Muscle of arm (tissue), 12 donors: ENCODE measurements around the gene PSMA6. TPM values are rescaled to one million over a fixed set of nuclear protein-coding genes. Genes with fewer than 3 reads are reported as not detected.

Experiments used
- DNase-seq: peaks from one replicate; pipeline ENCODE4 v3.0.0-alpha.2; 2013
- polyA plus RNA-seq, 12 donors: library from polyadenylated mRNA; unstranded; fragments of 120-200 nt; gene quantifications; one replicate each; pipeline ENCODE4 v1.2.1, GENCODE V29; 2013; ENCODE audit not compliant: insufficient read length in 12 of 12

PSMA6 gene
- polyA plus RNA-seq, 12 donors, result 141 to 250 (median 198) TPM; not detected in 1

DNA sequence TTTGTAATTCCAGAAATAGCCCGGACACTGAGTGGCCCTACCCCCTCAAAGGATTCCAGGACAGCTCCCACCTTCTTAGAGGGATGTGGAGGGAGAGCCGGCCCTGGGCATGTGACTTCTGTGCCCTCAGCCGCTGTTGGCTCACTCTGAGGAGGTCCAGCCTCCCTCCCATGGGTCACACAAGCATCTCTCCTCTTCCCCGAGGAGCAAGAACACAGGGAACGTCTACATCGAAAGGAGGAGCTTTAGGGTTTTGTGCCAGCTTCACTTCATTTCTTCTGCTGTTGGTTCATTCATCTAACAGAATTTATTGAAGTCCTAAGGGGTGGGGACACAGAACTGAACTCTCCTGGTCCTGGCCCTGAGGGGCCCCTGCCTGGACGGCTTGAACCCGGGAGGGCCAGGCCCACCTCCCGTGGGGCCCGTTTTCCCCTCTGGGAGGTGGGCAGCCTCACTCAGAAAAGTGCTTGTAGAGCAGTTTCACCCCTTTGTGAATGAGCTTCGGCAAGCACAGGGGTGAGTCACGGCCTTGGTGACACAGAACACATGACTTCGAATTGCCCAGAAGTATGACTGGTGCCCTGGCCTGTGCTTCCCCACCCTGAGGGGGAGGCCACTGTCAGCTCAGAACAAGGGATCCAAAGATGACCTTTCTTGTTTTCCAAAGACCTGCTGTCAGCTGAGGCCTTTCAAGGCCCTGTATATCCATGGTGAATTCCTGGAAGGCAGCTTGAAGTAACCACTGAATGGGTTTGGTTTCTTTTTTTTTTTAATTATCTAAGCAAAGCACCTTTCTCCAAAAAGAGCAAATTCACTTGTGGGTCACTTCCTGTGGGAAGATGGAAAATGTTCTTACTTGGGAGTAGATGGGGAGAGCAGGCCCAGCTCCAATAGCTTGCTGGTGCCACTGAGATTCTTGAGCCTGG is 73.2 kb downstream of the PSMA6 start:
- no peak for DNase-seq

DNA sequence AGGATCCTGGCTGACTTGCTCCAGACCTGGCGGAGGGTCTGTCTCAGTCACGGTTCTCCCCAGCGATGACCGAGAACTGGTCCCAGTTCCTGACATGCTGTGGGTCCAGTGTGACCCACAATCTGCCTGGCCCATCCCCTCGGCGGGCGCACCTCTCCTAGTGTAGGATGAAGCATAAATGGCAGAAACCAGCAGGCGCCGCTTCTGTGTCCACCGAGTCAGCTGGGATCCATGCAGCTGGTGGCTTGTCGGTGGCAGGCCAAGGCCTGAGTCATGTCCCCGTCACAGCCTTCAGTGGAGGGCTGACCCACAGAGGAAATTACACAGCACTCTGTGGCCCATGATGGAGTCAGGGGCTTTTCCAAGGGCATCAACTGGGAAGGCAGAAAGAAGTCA is 73.9 kb downstream of the PSMA6 start:
- DNase-seq, result no peak

DNA sequence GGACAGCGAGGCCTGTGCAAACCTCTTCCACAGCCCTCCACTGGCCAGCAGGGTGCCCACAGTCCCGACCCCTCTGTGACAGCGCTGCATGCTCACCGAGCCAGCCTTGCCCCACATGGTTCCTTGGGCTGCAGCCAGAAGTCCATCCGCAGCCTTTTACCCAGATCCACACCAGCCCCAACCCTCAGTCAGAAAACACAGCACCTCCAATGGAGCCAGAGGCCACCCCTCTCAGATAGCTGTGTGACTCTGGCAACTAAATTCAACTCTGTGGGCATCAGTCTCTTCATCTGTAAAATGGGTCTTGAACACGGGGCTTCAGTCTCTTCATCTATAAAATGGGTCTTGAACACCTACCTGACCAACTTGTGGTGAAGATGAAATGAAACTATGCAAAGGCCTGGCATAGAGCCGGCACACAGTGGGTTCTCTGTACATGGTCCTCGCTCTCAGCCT is 74.4 kb downstream of the PSMA6 start:
- no peak for DNase-seq

DNA sequence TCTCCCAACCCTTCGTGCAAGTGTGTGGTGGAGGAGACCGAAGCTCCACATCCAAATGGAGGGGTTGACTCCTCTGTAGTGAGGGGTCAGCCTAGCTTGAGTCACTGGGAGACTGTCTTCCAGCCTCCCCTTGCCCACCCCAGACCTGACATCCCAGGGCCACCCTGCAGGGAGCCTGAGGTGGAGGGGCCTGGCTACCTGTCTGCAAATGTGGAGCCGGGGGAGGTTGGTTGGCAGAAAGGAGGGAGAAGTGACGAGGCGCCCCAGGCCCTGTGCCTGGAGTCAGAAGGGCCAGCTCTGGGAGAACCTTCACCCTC is 74.8 kb downstream of the PSMA6 start:
- DNase-seq, result no peak

Other genes with a start within 250 kb of the PSMA6 start
- 10 to 100 TPM in 11 of 12 donors, not detected in 1; 32.0 to 65.0 (median 40.1) TPM for gene FAM177A1, start 246.1 kb upstream of the PSMA6 start, polyA plus RNA-seq
- 10 to 100 TPM in 11 of 12 donors, not detected in 1; 36.9 to 55.7 (median 49.0) TPM for gene PPP2R3C, start 170.4 kb upstream of the PSMA6 start, polyA plus RNA-seq
- gene PRORP, start 169.8 kb upstream of the PSMA6 start, polyA plus RNA-seq, result 10 to 100 TPM in 11 of 12 donors, not detected in 1; 16.9 to 23.4 (median 20.3) TPM
- 10 to 100 TPM in 11 of 12 donors, not detected in 1; 29.3 to 95.4 (median 48.3) TPM for gene NFKBIA, start 112.4 kb downstream of the PSMA6 start, polyA plus RNA-seq
- under 1 TPM in 2 of 12 donors, not detected in 10; 0.04 to 0.11 TPM for gene INSM2, start 241.8 kb downstream of the PSMA6 start, polyA plus RNA-seq